Endodermal cell (in vitro differentiated cells): ENCODE results near the gene CERS6. TPM values are rescaled to one million over a fixed set of nuclear protein-coding genes. Genes with fewer than 3 reads are reported as not detected.

ENCODE experiments used
- DNase-seq: peaks from one replicate; pipeline ENCODE4 v3.0.0-alpha.2; 2017
- H3K27ac ChIP-seq: 2 replicates; pipeline ENCODE4 v1.5.1; 2013; ENCODE audit warnings: mild to moderate bottlenecking, low read depth, low read length, moderate library complexity
- H3K27me3 ChIP-seq: 2 replicates; pipeline ENCODE4 v1.6.1; 2013; ENCODE audit warnings: mild to moderate bottlenecking, low read length, moderate library complexity; ENCODE audit not compliant: insufficient read depth, control insufficient read depth, poor library complexity, severe bottlenecking
- H3K36me3 ChIP-seq: 2 replicates; pipeline ENCODE4 v1.7.0; 2013; ENCODE audit warnings: mild to moderate bottlenecking, low read length, moderate library complexity; ENCODE audit not compliant: control insufficient read depth, insufficient read depth
- H3K4me1 ChIP-seq: one replicate; pipeline ENCODE4 v1.7.0; 2013; ENCODE audit warnings: low read length; ENCODE audit not compliant: control insufficient read depth, insufficient read depth
- H3K4me3 ChIP-seq: 2 replicates; pipeline ENCODE4 v1.5.1; 2013; ENCODE audit warnings: mild to moderate bottlenecking, low read length, moderate library complexity
- H3K9ac ChIP-seq: 2 replicates; pipeline ENCODE4 v1.6.1; 2013; ENCODE audit warnings: mild to moderate bottlenecking, low read length, moderate library complexity; ENCODE audit not compliant: poor library complexity, severe bottlenecking; ENCODE audit errors: extremely low read depth
- H3K9me3 ChIP-seq: 2 replicates; pipeline ENCODE4 v1.6.1; 2013; ENCODE audit warnings: mild to moderate bottlenecking, low read length, moderate library complexity; ENCODE audit not compliant: control insufficient read depth
- H3K27ac Mint-ChIP-seq: 2 replicates; pipeline ENCODE4 v1.8.0; 2020; ENCODE audit warnings: mixed read lengths
- H3K27me3 Mint-ChIP-seq: 2 replicates; pipeline ENCODE4 v1.8.0; 2021; ENCODE audit warnings: mild to moderate bottlenecking, mixed read lengths; ENCODE audit not compliant: insufficient read depth
- H3K36me3 Mint-ChIP-seq: 2 replicates; pipeline ENCODE4 v1.8.0; 2020; ENCODE audit warnings: low read depth, mixed read lengths
- H3K4me1 Mint-ChIP-seq: 2 replicates; pipeline ENCODE4 v1.8.0; 2020; ENCODE audit warnings: mixed read lengths
- H3K4me3 Mint-ChIP-seq: 2 replicates; pipeline ENCODE4 v1.8.0; 2020; ENCODE audit warnings: mild to moderate bottlenecking, moderate library complexity, mixed read lengths
- H3K9me3 Mint-ChIP-seq: 2 replicates; pipeline ENCODE4 v1.8.0; 2020; ENCODE audit warnings: mild to moderate bottlenecking, mixed read lengths
- CTCF ChIP-seq: fragments of 200-600 bp; sonication (generic); conservative IDR thresholded peaks from 2 replicates; pipeline ENCODE4 v1.5.0; 2021; ENCODE audit warnings: antibody characterized with exemption, mild to moderate bottlenecking
- WGBS, 2 experiments: methylation state at CpG; one replicate each; pipeline versions ENCODE4 v1.1.5 to v1.1.7; 2013; ENCODE audit warnings: missing lambda C conversion rate in 2 of 2, mixed read lengths in 1 of 2; ENCODE audit not compliant: insufficient coverage in 1 of 2, insufficient read length in 1 of 2; 5-methylcytosine and 5-hydroxymethylcytosine counted together
- total RNA-seq, 2 donors: library from RNA; stranded (reverse); fragmentation: NEBNext Ultra II Directional in 1 of 2; extraction: Animal tissue kit (Norgen Biotek cat#: 25700) in 1 of 2; gene quantifications; 2 replicates in 1 of 2; 3 replicates in 1 of 2; pipeline ENCODE4 v1.2.1, GENCODE V29; 2021

The CERS6 gene
- total RNA-seq, 2 donors from 2014 or later: 41.3 to 52.0 TPM

GRCh38 chr2:168685600-168686451, 229.8 kb downstream of the CERS6 start:
- no peaks in the 10 kb centered on the region for H3K9me3 ChIP-seq
- no peaks in the 10 kb centered on the region for H3K27me3 ChIP-seq
- H3K27me3 Mint-ChIP-seq: no peaks in the 10 kb centered on the region
- H3K4me3 Mint-ChIP-seq: no peak overlapping the region
- no peaks in the 10 kb centered on the region for H3K36me3 Mint-ChIP-seq
- no peak overlapping the region for H3K9ac ChIP-seq
- no peak for TF ChIP-seq CTCF
- no peak overlapping the region for H3K4me3 ChIP-seq
- peaks cover 46% of the 10 kb centered on the region for H3K4me1 Mint-ChIP-seq
- peaks cover 12% of the 10 kb centered on the region for H3K4me1 ChIP-seq
- no peak overlapping the region for H3K27ac ChIP-seq
- peak overlapping the region; percentile 6 for H3K27ac Mint-ChIP-seq
- peak; percentile 29 for DNase-seq
- WGBS, 2 experiments: 94 to 98% methylated on average over 11 to 17 of the region's 17 CpGs
- no peaks in the 10 kb centered on the region for H3K9me3 Mint-ChIP-seq
- no peaks in the 10 kb centered on the region for H3K36me3 ChIP-seq

GRCh38 chr2:168686452-168687191, 230.6 kb downstream of the CERS6 start:
- Histone ChIP-seq H3K27ac (no peak overlapping the region), H3K36me3 (no peaks in the 10 kb centered on the region), H3K4me3 (no peak overlapping the region), H3K4me1 (peaks cover 14% of the 10 kb centered on the region), H3K9me3 (no peaks in the 10 kb centered on the region), H3K27me3 (no peaks in the 10 kb centered on the region), H3K9ac (no peak overlapping the region)
- WGBS, 2 experiments: 90 to 100% methylated on average over 2 to 4 of the region's 4 CpGs
- Mint-ChIP-seq H3K9me3 (no peaks in the 10 kb centered on the region), H3K4me1 (peaks cover 49% of the 10 kb centered on the region), H3K4me3 (no peak overlapping the region), H3K36me3 (peaks cover 6% of the 10 kb centered on the region), H3K27ac (no peak overlapping the region), H3K27me3 (no peaks in the 10 kb centered on the region)
- TF ChIP-seq CTCF: no peak
- peak; percentile 30 for DNase-seq

- peak; percentile 48 for DNase-seq
- Mint-ChIP-seq H3K4me1 (peaks cover 48% of the 10 kb centered on the region), H3K36me3 (peaks cover 9% of the 10 kb centered on the region), H3K27ac (no peak overlapping the region), H3K27me3 (no peaks in the 10 kb centered on the region), H3K4me3 (no peak overlapping the region), H3K9me3 (no peaks in the 10 kb centered on the region)
- Histone ChIP-seq H3K9ac (no peak overlapping the region), H3K9me3 (no peaks in the 10 kb centered on the region), H3K4me1 (peaks cover 14% of the 10 kb centered on the region), H3K4me3 (no peak overlapping the region), H3K27me3 (no peaks in the 10 kb centered on the region), H3K36me3 (peaks cover 4% of the 10 kb centered on the region), H3K27ac (no peak overlapping the region)
- WGBS, 2 experiments: 81 to 96% methylated on average over 2 to 3 of the region's 3 CpGs
- TF ChIP-seq CTCF: peak; percentile 48
Observed at GRCh38 chr2:168687314-168687713, 231.2 kb downstream of the CERS6 start.
